GM19395 (cell line): ENCODE measurements around the gene ADAMTS12.

Experiments used
- ATAC-seq: cut with Tn5 transposase; IDR thresholded peaks from one replicate; pipeline ENCODE4 v1.9.1; 2021; ENCODE audit warnings: mild to moderate bottlenecking, moderate library complexity; ENCODE audit not compliant: unreplicated experiment

Gene ADAMTS12

DNA sequence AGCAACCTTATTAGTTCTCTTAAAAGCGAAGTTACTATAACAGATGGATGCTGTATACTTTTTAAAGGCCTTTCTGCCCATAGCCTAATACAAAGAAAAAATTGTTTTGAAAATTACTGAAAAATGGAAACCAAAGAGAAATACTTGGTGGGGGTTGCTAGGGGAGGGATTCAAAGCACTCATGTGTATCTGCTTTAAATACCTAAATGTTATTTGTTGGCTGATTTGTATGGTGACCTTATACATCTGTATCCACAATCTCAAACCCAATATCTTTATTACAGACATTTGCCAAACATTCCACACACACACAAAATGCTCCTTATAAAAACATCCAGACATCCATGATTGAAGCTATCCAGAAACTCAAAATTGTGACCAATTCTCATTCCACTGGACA, 172.0 kb downstream of the ADAMTS12 start:
- ATAC-seq = no peak

DNA sequence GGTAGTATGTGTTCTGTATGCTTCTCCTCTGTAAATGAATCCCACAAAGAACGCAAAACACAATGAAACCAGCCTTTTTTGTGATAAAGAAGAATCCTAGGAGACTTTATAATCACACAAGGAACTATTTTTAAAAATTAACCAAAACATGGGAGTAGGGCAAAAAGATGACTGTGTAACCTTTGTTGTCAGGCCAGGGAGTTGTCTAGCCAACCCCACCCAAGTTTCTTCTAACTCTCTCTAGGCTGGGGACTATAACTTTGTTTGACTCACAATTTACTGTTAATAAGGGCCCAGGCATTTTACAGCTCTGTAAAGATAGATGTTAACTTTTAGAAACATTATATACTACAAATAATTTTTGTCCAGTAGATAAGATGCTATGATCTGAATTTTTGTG, 176.1 kb downstream of the ADAMTS12 start:
- no peak for ATAC-seq

DNA sequence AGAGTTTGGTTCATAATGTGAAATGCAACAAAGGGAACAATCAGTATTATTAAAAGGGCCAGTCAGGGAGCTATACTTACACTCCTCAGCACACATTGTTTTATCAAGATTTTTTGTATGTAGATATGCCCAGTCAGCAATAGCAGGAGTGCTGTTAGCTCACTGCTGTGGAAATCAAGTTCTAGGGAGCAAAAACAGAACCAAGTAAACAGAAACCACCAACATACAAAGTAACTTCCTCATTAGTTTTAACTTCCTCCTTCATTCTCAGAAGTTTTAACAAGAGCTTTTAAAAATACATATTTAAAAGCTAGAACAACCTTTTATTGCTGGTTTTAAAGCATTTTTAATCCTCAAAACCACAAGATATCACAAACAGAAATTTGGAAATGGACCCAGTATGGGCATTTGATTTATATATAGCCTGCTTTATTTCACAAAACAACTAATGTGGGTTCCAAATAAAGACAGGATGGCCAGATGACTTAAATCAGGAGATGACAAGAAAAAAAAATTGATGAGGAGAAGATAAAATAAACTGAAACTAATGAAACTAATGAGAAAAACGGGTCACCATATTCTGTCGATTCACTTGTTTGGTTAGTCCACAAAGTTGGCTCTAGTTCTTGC, 178.5 kb downstream of the ADAMTS12 start:
- peak; percentile 62 for ATAC-seq

DNA sequence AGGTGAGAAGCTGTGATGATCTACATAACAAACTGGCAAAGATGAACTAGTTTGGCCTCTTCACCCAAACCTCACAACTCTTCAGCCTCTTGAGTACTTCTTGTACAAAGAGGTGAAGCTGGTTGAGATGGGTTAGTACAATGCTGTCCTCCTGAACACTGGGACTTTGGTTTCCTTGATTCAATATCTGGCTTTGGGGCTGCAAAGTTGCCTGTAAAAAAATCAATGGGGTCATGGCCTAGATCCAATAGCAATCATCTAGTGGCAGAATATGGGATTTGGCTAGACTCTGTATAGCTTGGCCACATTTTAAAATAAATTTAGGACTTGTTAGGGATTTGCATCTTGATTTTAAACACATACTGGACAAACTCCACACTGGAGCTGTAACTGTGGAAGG, 179.1 kb downstream of the ADAMTS12 start:
- no peak for ATAC-seq

DNA sequence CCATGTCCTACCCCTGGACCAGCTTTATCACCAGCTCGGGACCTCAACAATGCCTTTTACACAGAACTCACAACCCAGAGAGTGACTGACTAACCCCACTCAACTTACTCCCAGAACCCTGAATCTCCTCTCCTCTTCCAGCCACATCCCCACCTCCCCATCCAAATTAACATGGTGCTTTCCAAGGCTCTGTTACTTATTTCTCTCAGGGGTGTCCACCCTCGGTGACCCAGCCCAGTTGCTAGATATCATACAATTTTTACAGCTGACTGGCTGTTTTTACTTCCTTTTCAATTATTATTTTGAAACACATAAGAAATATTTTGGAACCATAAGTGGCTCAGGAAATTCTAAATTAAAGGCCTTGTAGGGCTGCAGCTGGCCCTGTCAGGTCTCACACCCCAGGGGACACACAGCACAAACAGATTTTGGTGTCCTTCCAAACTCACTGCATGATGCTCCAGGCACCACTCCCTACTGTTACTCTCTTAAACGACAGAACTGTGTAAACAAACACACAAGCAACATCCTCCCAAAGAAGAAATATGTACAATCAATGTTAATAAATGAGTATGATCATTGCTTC, 180.6 kb downstream of the ADAMTS12 start:
- ATAC-seq = no peak

DNA sequence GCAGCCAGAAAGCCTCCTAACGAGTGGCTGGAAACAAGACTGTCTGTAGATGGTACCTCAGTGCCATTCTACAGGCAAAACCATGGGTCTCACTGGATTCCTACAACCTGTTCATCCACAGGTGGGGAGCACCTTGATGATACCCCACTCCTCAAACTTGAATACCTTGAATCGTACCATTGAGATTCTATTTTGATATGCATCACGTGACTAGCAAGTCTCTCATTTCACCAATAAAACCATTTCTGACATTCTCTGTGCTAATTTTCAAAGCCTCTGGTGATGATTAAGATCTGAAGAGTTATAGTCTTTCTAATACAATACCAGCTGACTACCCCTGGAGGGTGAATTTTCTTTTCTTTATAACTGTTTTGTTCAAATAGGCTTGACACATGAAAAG, 188.9 kb downstream of the ADAMTS12 start:
- ATAC-seq = no peak

DNA sequence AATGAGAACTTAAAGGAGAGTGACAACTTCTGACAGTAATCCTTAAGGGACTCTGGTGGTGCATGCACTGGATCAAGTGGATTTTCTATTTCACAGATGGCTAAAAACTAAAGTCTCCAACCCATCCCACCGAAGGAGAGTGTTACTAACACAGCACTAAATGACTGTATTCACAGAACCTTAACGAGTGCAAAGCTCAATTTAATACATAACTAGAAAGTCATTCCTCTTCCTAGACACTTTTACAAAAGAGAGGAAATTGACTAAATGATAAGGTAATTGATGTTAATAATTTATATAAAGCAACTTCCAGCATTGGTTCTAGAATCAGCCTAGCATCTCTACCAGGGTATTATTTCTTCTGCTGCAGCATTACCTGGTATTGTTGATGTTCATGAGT, 189.8 kb downstream of the ADAMTS12 start:
- no peak for ATAC-seq

DNA sequence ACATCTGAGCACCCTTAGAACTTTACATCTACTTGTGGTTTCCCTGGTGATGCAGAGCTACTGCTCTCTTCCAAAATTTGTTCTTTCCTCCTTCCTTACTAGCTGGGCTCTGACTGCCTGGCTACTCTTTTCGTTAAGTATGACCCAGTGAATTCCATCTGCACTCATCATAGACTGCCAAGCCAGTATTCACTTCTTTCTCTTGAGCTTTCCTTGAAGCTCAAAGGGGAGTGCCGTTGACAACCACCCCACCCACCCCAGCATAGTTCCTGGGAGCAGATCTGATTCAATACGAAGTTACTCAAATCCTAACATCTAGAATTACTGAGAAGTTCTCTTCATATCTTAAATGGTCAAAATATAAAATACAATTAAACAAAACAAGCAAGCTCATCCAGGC, 190.5 kb downstream of the ADAMTS12 start:
- ATAC-seq = no peak

DNA sequence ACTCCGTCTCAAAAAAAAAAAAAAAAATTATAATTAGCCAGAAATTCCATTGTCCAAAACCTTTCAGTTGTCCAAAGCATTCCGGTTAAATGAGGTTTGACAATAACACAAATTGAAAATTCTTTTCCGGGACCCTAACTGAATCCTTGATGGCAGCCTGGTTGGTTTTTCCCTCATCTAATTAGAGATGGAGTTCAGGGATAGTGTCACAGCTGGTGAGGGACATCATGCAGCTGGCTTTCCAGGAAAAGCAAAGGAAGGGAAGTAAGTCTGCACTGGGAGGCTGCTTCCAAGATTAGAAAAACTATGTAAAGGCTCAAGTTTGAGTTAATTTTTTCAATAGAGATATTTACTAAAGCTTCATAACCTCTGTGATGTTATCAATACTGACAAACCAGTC, 195.4 kb downstream of the ADAMTS12 start:
- ATAC-seq = no peak

DNA sequence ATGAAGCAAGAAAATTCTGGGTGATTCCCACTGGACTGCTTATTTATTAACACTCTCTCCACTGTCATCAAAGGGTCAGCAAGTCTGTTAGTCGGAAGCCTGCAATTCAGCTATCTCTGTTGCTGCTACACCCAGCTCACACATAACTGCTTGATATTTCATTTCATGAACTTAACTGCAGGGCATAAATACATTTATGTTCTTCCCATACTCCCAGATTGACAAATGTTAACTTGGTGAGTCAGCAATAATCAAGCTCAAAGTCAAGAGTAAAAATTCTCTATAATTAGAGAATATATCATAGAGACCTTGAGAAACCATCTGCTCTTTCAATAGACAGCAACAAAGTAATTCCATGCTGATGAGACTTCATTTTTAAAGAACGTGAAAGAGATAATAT, 198.8 kb downstream of the ADAMTS12 start:
- ATAC-seq = no peak

DNA sequence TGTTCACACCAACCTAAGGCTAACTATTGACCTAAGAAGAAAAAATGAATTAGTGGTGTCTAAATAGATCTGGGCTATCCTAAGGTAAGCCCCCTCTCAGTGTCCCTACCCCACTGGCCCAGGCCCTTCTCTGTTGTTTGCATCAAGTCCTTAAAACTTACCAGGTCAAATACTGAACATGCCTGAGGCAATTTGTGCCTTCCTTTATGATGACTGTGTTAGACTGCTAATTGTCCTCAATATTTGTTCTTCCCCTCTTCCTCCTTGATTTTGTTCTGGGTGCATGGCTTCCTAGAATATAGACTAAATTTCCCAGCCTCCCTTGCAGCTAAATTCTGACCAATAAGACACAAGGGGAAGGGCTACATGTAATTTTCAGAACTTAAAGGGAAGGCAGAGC, 199.9 kb downstream of the ADAMTS12 start:
- no peak for ATAC-seq

DNA sequence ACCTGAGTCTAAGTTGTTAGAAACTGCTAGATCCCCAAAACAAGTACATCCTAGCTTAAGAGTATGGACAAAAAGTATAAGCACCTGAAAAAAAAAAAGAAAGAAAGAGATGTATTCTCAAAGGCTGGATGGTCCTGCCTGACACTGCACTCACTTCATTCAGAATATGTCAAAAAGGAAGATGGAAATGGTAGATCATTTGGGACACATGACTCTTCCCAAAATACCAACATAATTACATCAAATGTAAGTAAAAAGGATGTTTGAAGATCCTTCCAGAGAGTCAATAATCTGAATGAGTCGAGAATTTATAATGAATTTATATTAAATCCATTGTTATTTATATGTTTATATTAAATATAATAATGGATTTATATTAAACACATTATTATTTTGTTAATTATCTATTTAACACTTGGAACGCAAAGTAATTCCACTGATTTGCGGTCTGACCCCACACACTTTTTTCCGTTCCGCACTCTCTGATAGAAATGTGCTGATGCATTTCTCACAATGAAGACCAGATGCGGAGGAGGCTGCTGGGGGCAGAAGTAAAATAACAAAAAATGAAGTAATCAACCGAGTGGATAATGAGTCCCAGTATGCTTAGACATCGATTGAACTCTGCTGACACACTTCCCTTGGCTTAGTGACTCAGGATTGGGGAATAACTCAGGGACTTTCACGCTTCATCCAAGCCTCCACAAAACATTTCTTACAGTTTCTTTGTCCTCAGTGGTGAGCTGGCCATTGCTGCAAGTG, 201.2 kb downstream of the ADAMTS12 start:
- no peak for ATAC-seq

DNA sequence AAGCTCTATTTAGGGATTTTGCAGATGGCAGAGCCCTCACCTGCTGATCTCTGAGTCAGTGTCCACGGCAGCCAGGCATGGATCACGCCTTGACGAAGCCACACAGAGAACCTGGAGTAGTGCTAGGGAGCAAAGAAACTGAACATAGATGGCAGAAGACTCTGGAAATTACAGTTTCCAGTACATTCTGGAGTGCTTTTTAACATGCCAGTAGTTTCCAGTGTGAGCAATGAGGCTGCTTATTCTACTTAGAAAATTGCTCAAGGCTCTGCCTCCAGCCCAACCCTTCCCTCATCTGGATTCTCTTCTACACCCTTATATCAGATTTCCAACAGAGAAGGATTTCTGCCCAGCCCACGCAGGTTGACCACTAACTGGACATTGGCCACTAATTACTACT, 203.3 kb downstream of the ADAMTS12 start:
- ATAC-seq = no peak

DNA sequence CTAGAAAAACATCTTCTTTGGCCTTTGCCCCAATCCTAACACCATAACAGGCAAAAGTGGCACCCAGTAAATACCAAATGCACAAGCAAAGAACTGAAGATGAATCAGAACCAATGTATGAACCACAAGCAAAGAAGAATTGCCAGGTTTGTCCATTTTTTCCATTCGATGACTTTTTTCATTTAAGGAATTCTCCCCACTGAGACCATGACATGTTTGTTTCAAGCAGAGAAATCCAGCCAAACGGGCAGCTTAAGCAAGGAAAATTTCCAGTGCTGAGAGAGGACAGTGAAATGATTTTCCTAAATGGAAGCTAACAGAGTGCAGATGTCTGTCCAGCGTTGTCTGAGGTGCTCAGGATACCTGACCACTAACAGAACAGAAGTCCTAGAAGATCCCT, 203.7 kb downstream of the ADAMTS12 start:
- no peak for ATAC-seq

DNA sequence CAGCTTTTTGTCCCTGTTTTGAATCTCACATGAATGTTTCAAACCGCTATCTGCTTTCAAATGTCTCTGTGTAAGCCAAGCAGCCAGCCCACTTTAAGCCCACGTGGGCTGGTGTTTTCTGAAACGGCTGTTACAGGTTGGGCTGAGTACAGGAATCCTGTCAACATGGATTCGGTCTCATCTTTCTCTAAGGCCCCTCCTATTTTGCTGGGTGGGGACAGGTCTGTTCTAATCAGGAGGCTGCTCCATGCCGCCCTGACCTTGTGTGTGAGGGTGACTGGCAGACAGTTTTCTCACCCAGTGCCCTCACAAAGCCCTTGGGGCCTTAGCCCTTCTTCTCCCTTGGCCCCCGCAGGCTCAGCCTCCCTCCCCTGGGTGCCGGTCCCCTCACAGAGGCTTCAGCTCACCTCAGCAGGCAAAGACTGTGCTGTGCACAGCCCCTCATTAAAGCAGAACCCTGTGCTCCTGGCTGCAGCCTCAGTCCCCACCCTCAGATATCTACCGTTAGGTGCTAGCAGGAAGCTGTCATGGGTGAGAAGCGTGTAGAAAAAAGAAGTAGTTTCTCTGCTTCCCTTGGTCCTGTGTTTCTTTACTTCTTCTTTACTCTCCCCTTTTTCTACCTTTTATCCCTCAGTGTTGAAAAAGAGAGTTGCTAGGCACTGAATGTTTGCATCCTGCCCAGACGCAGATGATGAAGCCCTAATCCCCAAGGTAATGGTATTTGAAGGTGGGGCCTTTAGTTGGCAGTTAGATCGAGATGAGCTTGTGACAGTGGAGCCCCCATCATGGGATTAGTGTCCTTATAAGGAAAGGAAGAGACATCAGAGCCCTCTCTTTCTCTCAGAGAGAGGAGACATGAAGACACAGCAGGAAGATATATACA, 205.7 kb downstream of the ADAMTS12 start:
- no peak for ATAC-seq

DNA sequence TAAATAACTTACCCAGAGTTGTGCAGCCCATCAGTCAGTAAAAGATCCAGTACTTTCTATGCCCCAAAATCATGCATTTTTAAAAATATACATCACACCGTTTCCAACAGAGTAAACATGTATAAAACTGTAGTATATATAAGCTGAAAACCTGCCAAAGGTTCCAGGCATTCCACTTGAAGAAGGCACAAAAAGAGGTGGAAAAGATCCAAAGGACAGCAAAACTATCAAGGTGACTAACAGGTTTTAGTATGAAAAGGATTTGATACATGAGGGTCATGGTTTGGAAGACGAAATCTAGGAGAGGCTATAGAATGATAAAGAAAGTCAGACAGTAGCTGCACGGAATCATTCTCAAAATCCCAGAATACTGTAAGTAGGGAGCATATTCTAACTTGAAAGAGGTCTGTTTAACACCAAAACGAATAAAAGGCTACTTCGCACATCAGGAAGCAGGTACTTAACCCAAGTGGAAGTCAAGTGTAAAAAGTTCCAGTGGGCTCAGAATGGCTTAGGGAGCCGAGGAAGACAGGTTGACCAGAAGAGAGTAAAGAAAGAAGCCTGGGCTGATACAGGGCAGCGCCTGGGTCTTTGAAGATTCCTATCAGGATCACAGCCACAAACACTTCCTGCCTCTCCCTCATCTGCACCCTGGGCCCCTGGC, 207.2 kb downstream of the ADAMTS12 start:
- no peak for ATAC-seq

DNA sequence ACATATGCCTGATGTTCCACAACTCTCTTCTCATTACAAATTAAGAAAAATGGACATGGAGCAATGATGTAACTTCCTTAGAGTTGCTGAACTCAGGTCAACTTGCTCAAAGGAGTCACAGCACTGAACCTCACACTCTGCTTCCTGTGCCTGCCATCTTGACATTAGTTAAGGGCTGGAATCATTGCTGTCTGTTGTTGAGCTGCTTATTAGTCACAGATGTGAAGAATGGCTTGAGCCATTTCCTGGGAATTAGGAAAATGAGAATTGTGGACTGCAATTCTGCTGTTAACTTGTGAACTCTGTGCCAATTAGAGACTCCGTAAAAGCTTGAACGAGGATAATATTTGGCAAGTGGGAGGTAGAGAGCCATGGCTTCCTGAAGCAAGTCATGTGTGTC, 212.0 kb downstream of the ADAMTS12 start:
- no peak for ATAC-seq

DNA sequence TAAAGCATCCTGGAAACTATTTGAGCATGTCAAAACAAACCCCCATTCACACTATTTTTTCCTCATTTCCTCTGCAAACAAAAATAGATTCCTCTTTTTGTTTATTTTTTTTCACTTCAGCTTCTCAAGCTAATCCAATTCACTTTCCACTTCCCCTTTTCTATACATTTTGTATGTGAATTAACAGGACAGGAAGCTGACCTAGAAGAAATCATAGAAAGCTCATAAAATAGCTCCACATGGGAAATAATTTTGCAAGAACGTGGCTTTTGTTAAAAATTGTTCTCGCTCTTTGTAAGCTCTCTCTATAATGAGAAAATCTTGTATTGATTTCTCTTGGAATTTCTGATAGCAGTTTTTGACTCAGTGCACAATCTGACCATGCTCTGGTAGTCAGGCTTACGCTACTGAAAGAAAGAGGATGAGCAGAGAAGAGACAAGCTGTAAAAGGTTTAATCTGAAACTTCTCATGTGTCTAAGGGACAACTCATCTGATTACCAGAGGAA, 215.8 kb downstream of the ADAMTS12 start:
- ATAC-seq = peak; percentile 87

DNA sequence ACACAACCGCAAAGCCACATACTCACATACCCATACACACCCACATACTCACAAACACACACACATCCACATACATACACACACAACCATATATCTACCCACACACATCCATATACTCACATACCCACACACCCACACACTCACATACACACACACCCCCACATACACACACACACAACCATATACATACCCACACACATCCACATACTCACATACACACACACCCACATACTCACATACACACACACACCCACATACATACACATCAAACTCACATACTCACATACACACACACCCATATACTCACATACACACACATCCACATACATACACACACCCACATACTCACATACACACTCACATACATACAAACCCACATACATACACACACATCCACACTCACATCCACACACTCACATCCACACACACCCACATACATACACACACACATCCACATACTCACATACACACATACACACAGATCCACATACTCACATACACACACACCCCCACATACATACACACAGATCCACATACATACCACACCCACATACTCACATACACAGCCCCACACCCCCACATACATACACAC, 220.0 kb downstream of the ADAMTS12 start:
- no peak for ATAC-seq

DNA sequence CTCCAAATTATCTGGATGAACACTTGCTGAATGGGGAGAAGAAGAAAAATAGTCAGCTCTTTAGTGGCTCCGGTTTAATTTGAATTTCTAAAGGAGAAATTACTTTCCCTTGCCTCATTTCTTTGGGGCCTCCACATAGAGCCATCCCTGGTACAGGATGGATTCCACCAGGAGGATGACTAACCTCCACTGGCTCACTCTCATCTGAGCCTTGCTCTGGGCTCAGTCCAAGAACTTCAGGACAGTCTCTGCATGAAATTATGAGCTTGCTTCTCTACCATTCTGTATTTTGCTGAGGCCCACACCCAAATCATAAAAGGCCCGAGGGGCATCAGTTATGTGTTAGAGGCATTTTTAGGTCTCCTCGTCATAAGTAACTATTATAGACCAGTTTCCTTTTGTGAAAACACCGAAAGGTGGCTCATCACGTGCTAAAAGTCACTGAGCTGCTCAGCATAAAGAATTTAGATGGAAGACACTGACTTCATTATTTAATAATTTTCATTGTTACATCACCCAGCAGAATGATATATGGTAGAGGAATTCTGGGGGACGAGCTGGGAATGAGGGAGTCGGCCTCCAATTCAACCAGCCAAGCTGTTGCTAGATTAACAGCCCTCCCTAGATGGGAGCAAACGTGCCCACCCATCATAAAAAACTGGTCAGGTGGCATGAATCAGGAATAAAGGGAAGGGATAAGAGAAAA, 228.9 kb downstream of the ADAMTS12 start:
- no peak for ATAC-seq
